ENCODE results near the gene TCF4. TPM values are rescaled to one million over a fixed set of nuclear protein-coding genes. Genes with fewer than 3 reads are reported as not detected.

The TCF4 gene
- total RNA-seq, 1 experiment from 2014 or later: 104 TPM

GRCh38 chr18:55370936-55371335 lies 217.1 kb downstream of the TCF4 start:
- ChIA-PET CTCF (no interaction called here), POLR2A (no interaction called here)
- no peak for TF ChIP-seq STAT6 (CRISPR knock-in tag; conservative IDR thresholded peaks at IDR 0.05; ENCODE audit: low read depth)
- no peak for TF ChIP-seq ETV6 (CRISPR knock-in tag; IDR thresholded peaks at IDR 0.05)
- no peak for TF ChIP-seq PRRX2 (CRISPR knock-in tag; IDR thresholded peaks at IDR 0.05)
- no peak for TF ChIP-seq E2F1 (CRISPR knock-in tag; IDR thresholded peaks at IDR 0.05)
- no peak for TF ChIP-seq ATF3 (CRISPR knock-in tag; conservative IDR thresholded peaks at IDR 0.05)
- no peak for TF ChIP-seq MLX (CRISPR knock-in tag; IDR thresholded peaks at IDR 0.05)
- TF ChIP-seq NR2C2 (CRISPR knock-in tag; IDR thresholded peaks at IDR 0.05): no peak
- TF ChIP-seq CREB1 (CRISPR knock-in tag; IDR thresholded peaks at IDR 0.05): no peak
- TF ChIP-seq ATF2 (CRISPR knock-in tag; IDR thresholded peaks at IDR 0.05; ENCODE audit: borderline replicate concordance, low read depth): no peak
- no peak for TF ChIP-seq NFYB (CRISPR knock-in tag; conservative IDR thresholded peaks at IDR 0.05; ENCODE audit: low read depth)
- no peak for TF ChIP-seq ZNF281 (CRISPR knock-in tag; IDR thresholded peaks at IDR 0.05)
- no peak for TF ChIP-seq AFF4 (CRISPR knock-in tag; IDR thresholded peaks at IDR 0.05; ENCODE audit: borderline replicate concordance)
- no peak for TF ChIP-seq ZBTB21 (CRISPR knock-in tag; IDR thresholded peaks at IDR 0.05; ENCODE audit: borderline replicate concordance)
- TF ChIP-seq ZBTB43 (CRISPR knock-in tag; IDR thresholded peaks at IDR 0.05): no peak
- no peak for TF ChIP-seq JUN (CRISPR knock-in tag; IDR thresholded peaks at IDR 0.05)
- no peak for TF ChIP-seq CTCF (IDR thresholded peaks at IDR 0.05)
- no peak for TF ChIP-seq ZNF671 (CRISPR knock-in tag; IDR thresholded peaks at IDR 0.05)
- DNase-seq (ENCODE audit: low spot score) (no peak), ATAC-seq (no peak)
- H3K27ac Mint-ChIP-seq: no peak overlapping the region
- H3K4me1 Mint-ChIP-seq: peaks cover 23% of the 10 kb centered on the region
- H3K4me3 Mint-ChIP-seq: no peak overlapping the region
- no peaks in the 10 kb centered on the region for H3K27me3 Mint-ChIP-seq (ENCODE audit: low read depth)
- H3K36me3 Mint-ChIP-seq: peaks cover 7% of the 10 kb centered on the region
- peaks cover 8% of the 10 kb centered on the region for H3K9me3 Mint-ChIP-seq

Data from WTC11 (cell line).